ENCODE data around the gene RABGGTA.

GRCh38 chr14:24267516-24267915, 3.9 kb downstream of the RABGGTA start:
- TF ChIP-seq POLR2AphosphoS5 (IDR thresholded peaks at IDR 0.05; ENCODE audit: low read depth, low read length): no peak
- no peak for TF ChIP-seq REST (IDR thresholded peaks at IDR 0.05; ENCODE audit: insufficient read depth in 1 of 2, low read depth in 2 of 2, low read length in 2 of 2)
- no peak for TF ChIP-seq TAF1 (IDR thresholded peaks at IDR 0.05; ENCODE audit: borderline replicate concordance, insufficient read depth, low read length)

All from PFSK-1 (cell line).